Endothelial cell (in vitro differentiated cells): ENCODE data around the gene SPATA25. TPM values are rescaled to one million over a fixed set of nuclear protein-coding genes. Genes with fewer than 3 reads are reported as not detected.

Experiments
- DNase-seq: peaks from one replicate; pipeline ENCODE4 v3.0.0; 2021; ENCODE audit warnings: low spot score
- H3K27ac Mint-ChIP-seq: one replicate; pipeline ENCODE4 v1.8.0; 2021; ENCODE audit warnings: mixed read lengths, inconsistent platforms; ENCODE audit not compliant: unreplicated experiment
- H3K27me3 Mint-ChIP-seq: one replicate; pipeline ENCODE4 v1.8.0; 2021; ENCODE audit warnings: mild to moderate bottlenecking, moderate library complexity, mixed read lengths, inconsistent platforms; ENCODE audit not compliant: unreplicated experiment
- H3K36me3 Mint-ChIP-seq: one replicate; pipeline ENCODE4 v1.8.0; 2021; ENCODE audit warnings: mild to moderate bottlenecking, low read depth, mixed read lengths, inconsistent platforms; ENCODE audit not compliant: unreplicated experiment
- H3K4me1 Mint-ChIP-seq: one replicate; pipeline ENCODE4 v1.8.0; 2021; ENCODE audit warnings: mild to moderate bottlenecking, mixed read lengths, inconsistent platforms; ENCODE audit not compliant: unreplicated experiment
- H3K4me3 Mint-ChIP-seq: one replicate; pipeline ENCODE4 v1.8.0; 2021; ENCODE audit warnings: mild to moderate bottlenecking, mixed read lengths, inconsistent platforms; ENCODE audit not compliant: unreplicated experiment
- H3K9me3 Mint-ChIP-seq: one replicate; pipeline ENCODE4 v1.8.0; 2021; ENCODE audit warnings: mixed read lengths, inconsistent platforms; ENCODE audit not compliant: unreplicated experiment
- CTCF ChIP-seq: fragments of 200-600 bp; sonication (generic); IDR thresholded peaks from one replicate; pipeline ENCODE4 v1.5.0; 2021; ENCODE audit warnings: antibody characterized with exemption; ENCODE audit not compliant: unreplicated experiment
- total RNA-seq: library from RNA; stranded (reverse); fragmentation: NEBNext Ultra II Directional; extraction: Animal tissue kit (Norgen Biotek cat#: 25700); gene quantifications from one replicate; pipeline ENCODE4 v1.2.1, GENCODE V29; 2021; ENCODE audit not compliant: unreplicated experiment

SPATA25 gene
- total RNA-seq, 1 donor from 2014 or later: 0.62 TPM

- no peaks in the 10 kb centered on the region for H3K9me3 Mint-ChIP-seq
- H3K27ac Mint-ChIP-seq: no peak overlapping the region
- no peak for DNase-seq
- no peak overlapping the region for H3K4me3 Mint-ChIP-seq
- TF ChIP-seq CTCF: no peak
- H3K4me1 Mint-ChIP-seq: peaks cover 27% of the 10 kb centered on the region
- H3K36me3 Mint-ChIP-seq: no peaks in the 10 kb centered on the region
- peaks cover 3% of the 10 kb centered on the region for H3K27me3 Mint-ChIP-seq
Measured at GRCh38 chr20:45918779-45919537, 31.5 kb upstream of the SPATA25 start.

DNA sequence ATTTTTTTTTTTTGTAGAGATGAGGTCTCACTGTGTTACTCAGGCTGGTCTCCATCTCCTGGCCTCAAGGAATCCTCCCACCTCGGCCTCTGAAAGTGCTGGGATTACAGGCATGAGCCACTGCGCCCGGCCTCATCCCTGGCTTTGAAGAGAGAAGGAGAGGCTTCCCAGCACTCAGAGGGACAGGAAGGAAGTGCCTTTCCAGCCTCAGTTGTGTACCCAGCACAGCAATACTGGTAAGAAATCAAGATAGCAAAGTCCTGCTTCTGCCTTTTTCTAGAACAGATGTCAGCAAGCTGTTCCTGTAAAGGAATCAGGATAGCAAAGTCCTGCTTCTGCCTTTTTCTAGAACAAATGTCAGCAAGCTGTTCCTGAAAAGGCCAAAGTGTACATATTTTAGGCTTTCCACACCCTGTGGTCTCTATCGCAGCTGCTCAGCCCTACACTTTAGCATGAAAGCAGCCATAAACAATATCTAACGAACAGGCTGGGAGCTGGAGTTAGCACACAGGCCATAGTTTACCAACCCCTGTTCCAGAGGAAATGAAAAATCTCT, 30.8 kb upstream of the SPATA25 start:
- no peaks in the 10 kb centered on the region for H3K36me3 Mint-ChIP-seq
- DNase-seq: no peak

DNA sequence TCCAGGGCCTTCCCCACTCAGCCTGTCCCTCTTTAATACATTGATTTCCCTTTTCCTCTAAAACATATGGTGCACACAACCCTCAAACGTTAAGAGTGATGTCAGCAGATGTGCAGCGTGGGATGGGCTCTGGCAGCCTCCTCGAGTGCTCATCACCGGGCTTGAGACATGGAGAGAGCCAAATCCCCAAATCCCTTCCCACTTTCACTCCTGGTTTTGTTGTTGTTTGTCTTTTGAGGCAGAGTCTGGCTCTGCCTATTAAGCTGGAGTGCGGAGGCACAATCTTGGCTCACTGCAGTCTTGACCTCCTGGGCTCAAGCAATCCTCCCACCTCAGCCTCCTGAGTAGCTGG, 30.3 kb upstream of the SPATA25 start:
- Mint-ChIP-seq H3K4me1 (peaks cover 27% of the 10 kb centered on the region), H3K27me3 (peaks cover 3% of the 10 kb centered on the region), H3K36me3 (no peaks in the 10 kb centered on the region), H3K4me3 (no peak overlapping the region), H3K9me3 (no peaks in the 10 kb centered on the region), H3K27ac (peak overlapping the region; percentile 76)
- TF ChIP-seq CTCF: no peak
- DNase-seq: no peak

More for the DNA sequence above, 30.8 kb upstream of the SPATA25 start:
- Mint-ChIP-seq H3K4me1 (peaks cover 27% of the 10 kb centered on the region), H3K27ac (no peak overlapping the region), H3K4me3 (no peak overlapping the region), H3K9me3 (no peaks in the 10 kb centered on the region), H3K27me3 (peaks cover 3% of the 10 kb centered on the region)
- no peak for TF ChIP-seq CTCF

DNA sequence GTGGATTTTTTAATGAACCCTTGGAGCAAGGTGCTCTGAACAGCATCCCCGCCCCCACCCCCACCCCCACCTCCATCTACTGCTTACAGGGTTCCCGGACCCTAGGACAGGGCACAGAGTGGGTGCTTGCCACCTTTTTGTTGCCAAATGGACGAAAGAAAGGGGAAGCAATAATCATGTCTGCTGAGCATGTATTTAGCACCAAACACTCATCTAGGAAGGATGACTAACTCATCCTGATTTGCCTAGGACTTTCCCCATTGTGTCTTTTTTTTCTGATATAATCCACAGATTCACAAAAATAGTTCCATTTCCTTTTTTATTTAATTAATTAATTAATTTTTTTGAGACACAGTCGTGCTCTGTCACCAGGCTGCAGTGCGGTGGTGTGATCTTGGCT, 25.7 kb upstream of the SPATA25 start:
- Mint-ChIP-seq H3K9me3 (no peaks in the 10 kb centered on the region), H3K36me3 (peaks cover 3% of the 10 kb centered on the region), H3K4me1 (peaks cover 16% of the 10 kb centered on the region), H3K27me3 (peaks cover 6% of the 10 kb centered on the region), H3K27ac (no peak overlapping the region), H3K4me3 (no peak overlapping the region)
- no peak for TF ChIP-seq CTCF
- DNase-seq: no peak

DNA sequence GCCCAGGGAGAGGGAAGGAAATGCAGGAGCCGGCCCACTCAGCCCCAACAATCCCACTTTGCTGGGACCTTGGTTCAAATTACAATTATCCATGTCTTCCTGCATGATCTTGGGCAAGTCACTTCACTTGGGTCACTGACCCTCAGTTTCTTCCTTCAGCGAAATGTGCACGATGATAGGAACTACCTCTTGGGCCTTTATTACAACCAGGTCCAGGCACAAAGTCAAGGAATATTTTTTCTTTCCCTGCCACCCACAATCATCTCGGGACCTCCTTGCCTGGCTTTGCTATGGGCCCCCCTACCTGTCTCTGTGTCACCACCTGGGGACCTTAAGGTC, 24.9 kb upstream of the SPATA25 start:
- no peak for TF ChIP-seq CTCF
- DNase-seq: no peak
- peaks cover 8% of the 10 kb centered on the region for H3K27me3 Mint-ChIP-seq
- no peaks in the 10 kb centered on the region for H3K9me3 Mint-ChIP-seq
- H3K4me1 Mint-ChIP-seq: peaks cover 11% of the 10 kb centered on the region
- H3K36me3 Mint-ChIP-seq: peaks cover 7% of the 10 kb centered on the region
- H3K4me3 Mint-ChIP-seq: peak overlapping the region; percentile 71
- no peak overlapping the region for H3K27ac Mint-ChIP-seq
